ENCODE data around the gene MRC2. TPM values are rescaled to one million over a fixed set of nuclear protein-coding genes. Genes with fewer than 3 reads are reported as not detected.
"Not testable (repeated sequence)": the region's sequence is repeated elsewhere in the genome, so short reads cannot be mapped to it uniquely, and the experiment has no call there.

MRC2 gene
- 1 to 10 TPM; 3.4 to 6.2 (median 3.8) TPM for total RNA-seq

GRCh38 chr17:62627219-62627903 is at the start of gene MRC2:
Gene MRC2, plus strand, starts transcription at chr17:62627670. Its CDS starts 133 bp downstream, at chr17:62627803.
- Mint-ChIP-seq H3K36me3 (ENCODE audit: insufficient read depth) (no peaks in the 10 kb centered on the region), H3K27me3 (ENCODE audit: low read depth) (peaks cover 29% of the 10 kb centered on the region), H3K4me1 (ENCODE audit: low read depth) (peaks cover 17% of the 10 kb centered on the region), H3K4me3 (peak within 1 kb of the TSS; percentile 78), H3K9me3 (no peaks in the 10 kb centered on the region)
- ATAC-seq (peak; percentile 65 to 71), DNase-seq (peak; percentile 32)

GRCh38 chr17:62578757-62579487 is 48.5 kb upstream of the MRC2 start:
- H3K9me3 Mint-ChIP-seq = no peaks in the 10 kb centered on the region
- H3K4me1 Mint-ChIP-seq (ENCODE audit: low read depth) = peaks cover 2% of the 10 kb centered on the region
- peaks cover 26% of the 10 kb centered on the region for H3K36me3 Mint-ChIP-seq (ENCODE audit: insufficient read depth)
- ATAC-seq = no peak
- H3K27me3 Mint-ChIP-seq (ENCODE audit: low read depth) = no peaks in the 10 kb centered on the region
- no peak overlapping the region for H3K4me3 Mint-ChIP-seq
- no peak for DNase-seq

- Mint-ChIP-seq H3K4me3 (no peak overlapping the region), H3K36me3 (ENCODE audit: insufficient read depth) (peaks cover 21% of the 10 kb centered on the region), H3K4me1 (ENCODE audit: low read depth) (peaks cover 2% of the 10 kb centered on the region), H3K27me3 (ENCODE audit: low read depth) (no peaks in the 10 kb centered on the region), H3K9me3 (no peaks in the 10 kb centered on the region)
- ATAC-seq (no peak), DNase-seq (no peak)
Measured at GRCh38 chr17:62580947-62581346, 46.5 kb upstream of the MRC2 start.

GRCh38 chr17:62581764-62582163 is 45.7 kb upstream of the MRC2 start:
- no peak for ATAC-seq
- H3K4me3 Mint-ChIP-seq = no peak overlapping the region
- no peaks in the 10 kb centered on the region for H3K27me3 Mint-ChIP-seq (ENCODE audit: low read depth)
- peaks cover 18% of the 10 kb centered on the region for H3K36me3 Mint-ChIP-seq (ENCODE audit: insufficient read depth)
- H3K9me3 Mint-ChIP-seq = no peaks in the 10 kb centered on the region
- no peak for DNase-seq
- H3K4me1 Mint-ChIP-seq (ENCODE audit: low read depth) = peaks cover 2% of the 10 kb centered on the region

GRCh38 chr17:62587554-62587953 is 39.9 kb upstream of the MRC2 start:
- Mint-ChIP-seq H3K36me3 (ENCODE audit: insufficient read depth) (peaks cover 23% of the 10 kb centered on the region), H3K27me3 (ENCODE audit: low read depth) (no peaks in the 10 kb centered on the region), H3K4me3 (no peak overlapping the region), H3K4me1 (ENCODE audit: low read depth) (no peaks in the 10 kb centered on the region), H3K9me3 (no peaks in the 10 kb centered on the region)
- no peak for ATAC-seq
- no peak for DNase-seq

- no peaks in the 10 kb centered on the region for H3K9me3 Mint-ChIP-seq
Measured at GRCh38 chr17:62588109-62588508, 39.4 kb upstream of the MRC2 start.

GRCh38 chr17:62591333-62591732 is 36.1 kb upstream of the MRC2 start:
- no peaks in the 10 kb centered on the region for H3K27me3 Mint-ChIP-seq (ENCODE audit: low read depth)
- H3K4me1 Mint-ChIP-seq (ENCODE audit: low read depth) = no peaks in the 10 kb centered on the region
- DNase-seq (no peak), ATAC-seq (no peak)
- H3K9me3 Mint-ChIP-seq = no peaks in the 10 kb centered on the region
- peaks cover 18% of the 10 kb centered on the region for H3K36me3 Mint-ChIP-seq (ENCODE audit: insufficient read depth)
- H3K4me3 Mint-ChIP-seq = no peak overlapping the region

More at GRCh38 chr17:62588109-62588508, 39.4 kb upstream of the MRC2 start:
- H3K4me1 Mint-ChIP-seq (ENCODE audit: low read depth) = no peaks in the 10 kb centered on the region
- H3K36me3 Mint-ChIP-seq (ENCODE audit: insufficient read depth) = peaks cover 20% of the 10 kb centered on the region
- no peak for ATAC-seq
- no peak overlapping the region for H3K4me3 Mint-ChIP-seq
- DNase-seq = no peak
- H3K27me3 Mint-ChIP-seq (ENCODE audit: low read depth) = no peaks in the 10 kb centered on the region

GRCh38 chr17:62591822-62592221 is 35.6 kb upstream of the MRC2 start:
- H3K36me3 Mint-ChIP-seq (ENCODE audit: insufficient read depth) = peaks cover 22% of the 10 kb centered on the region
- not testable (repeated sequence) for ATAC-seq; DNase-seq; H3K4me1 Mint-ChIP-seq (ENCODE audit: low read depth); H3K9me3 Mint-ChIP-seq; H3K27me3 Mint-ChIP-seq (ENCODE audit: low read depth); H3K4me3 Mint-ChIP-seq

- DNase-seq = no peak
- no peak overlapping the region for H3K4me3 Mint-ChIP-seq
- H3K36me3 Mint-ChIP-seq (ENCODE audit: insufficient read depth) = peaks cover 24% of the 10 kb centered on the region
- no peaks in the 10 kb centered on the region for H3K4me1 Mint-ChIP-seq (ENCODE audit: low read depth)
- no peak for ATAC-seq
- H3K9me3 Mint-ChIP-seq = no peaks in the 10 kb centered on the region
- no peaks in the 10 kb centered on the region for H3K27me3 Mint-ChIP-seq (ENCODE audit: low read depth)
Measured at GRCh38 chr17:62592341-62593099, 35.0 kb upstream of the MRC2 start.

- no peaks in the 10 kb centered on the region for H3K27me3 Mint-ChIP-seq (ENCODE audit: low read depth)
- no peaks in the 10 kb centered on the region for H3K4me1 Mint-ChIP-seq (ENCODE audit: low read depth)
- peaks cover 35% of the 10 kb centered on the region for H3K36me3 Mint-ChIP-seq (ENCODE audit: insufficient read depth)
- no peak overlapping the region for H3K4me3 Mint-ChIP-seq
- ATAC-seq (no peak), DNase-seq (no peak)
- no peaks in the 10 kb centered on the region for H3K9me3 Mint-ChIP-seq
Measured at GRCh38 chr17:62595484-62595883, 32.0 kb upstream of the MRC2 start.

GRCh38 chr17:62596662-62597061 is 30.8 kb upstream of the MRC2 start:
- Mint-ChIP-seq H3K27me3 (ENCODE audit: low read depth) (no peaks in the 10 kb centered on the region), H3K4me3 (no peak overlapping the region), H3K9me3 (no peaks in the 10 kb centered on the region), H3K4me1 (ENCODE audit: low read depth) (no peaks in the 10 kb centered on the region), H3K36me3 (ENCODE audit: insufficient read depth) (peaks cover 46% of the 10 kb centered on the region)
- DNase-seq = no peak
- no peak for ATAC-seq

GRCh38 chr17:62597150-62597549 is 30.3 kb upstream of the MRC2 start:
- no peak for ATAC-seq

GRCh38 chr17:62597920-62598319 is 29.6 kb upstream of the MRC2 start:
- Mint-ChIP-seq H3K9me3 (no peaks in the 10 kb centered on the region), H3K36me3 (ENCODE audit: insufficient read depth) (peaks cover 56% of the 10 kb centered on the region), H3K27me3 (ENCODE audit: low read depth) (no peaks in the 10 kb centered on the region), H3K4me1 (ENCODE audit: low read depth) (no peaks in the 10 kb centered on the region), H3K4me3 (no peak overlapping the region)
- no peak for ATAC-seq
- no peak for DNase-seq

More at GRCh38 chr17:62597150-62597549, 30.3 kb upstream of the MRC2 start:
- no peaks in the 10 kb centered on the region for H3K9me3 Mint-ChIP-seq
- H3K27me3 Mint-ChIP-seq (ENCODE audit: low read depth) = no peaks in the 10 kb centered on the region
- peaks cover 49% of the 10 kb centered on the region for H3K36me3 Mint-ChIP-seq (ENCODE audit: insufficient read depth)
- H3K4me1 Mint-ChIP-seq (ENCODE audit: low read depth) = no peaks in the 10 kb centered on the region
- no peak overlapping the region for H3K4me3 Mint-ChIP-seq
- DNase-seq = no peak

- DNase-seq = no peak
- Mint-ChIP-seq H3K27me3 (ENCODE audit: low read depth) (no peaks in the 10 kb centered on the region), H3K4me1 (ENCODE audit: low read depth) (no peaks in the 10 kb centered on the region), H3K4me3 (no peak overlapping the region), H3K9me3 (no peaks in the 10 kb centered on the region), H3K36me3 (ENCODE audit: insufficient read depth) (peaks cover 59% of the 10 kb centered on the region)
- ATAC-seq = no peak
Measured at GRCh38 chr17:62599964-62600657, 27.4 kb upstream of the MRC2 start.

Data from activated T-cell treated with anti-CD3 and anti-CD28 coated beads, Interleukin-2, amount 50 U/mL, for 4 hours (primary cell).